HFFc6 (cell line): Measurements from ENCODE around the gene ZNF275. TPM values are rescaled to one million over a fixed set of nuclear protein-coding genes. Genes with fewer than 3 reads are reported as not detected.
"Not testable (repeated sequence)": the region's sequence is repeated elsewhere in the genome, so short reads cannot be mapped to it uniquely, and the experiment has no call there.

Experiments used
- DNase-seq: peaks from one replicate; pipeline ENCODE4 v3.0.0-alpha.2; 2018
- H3K27ac Mint-ChIP-seq: 2 replicates; pipeline ENCODE4 v1.8.0; 2020; ENCODE audit warnings: mild to moderate bottlenecking, mixed read lengths
- H3K27me3 Mint-ChIP-seq: 2 replicates; pipeline ENCODE4 v1.8.0; 2021; ENCODE audit warnings: mild to moderate bottlenecking, moderate library complexity, mixed read lengths; ENCODE audit not compliant: insufficient read depth
- H3K36me3 Mint-ChIP-seq: 2 replicates; pipeline ENCODE4 v1.8.0; 2021; ENCODE audit warnings: low read depth, mixed read lengths
- H3K4me1 Mint-ChIP-seq: 2 replicates; pipeline ENCODE4 v1.8.0; 2020; ENCODE audit warnings: low read depth, mixed read lengths
- H3K4me3 Mint-ChIP-seq: 2 replicates; pipeline ENCODE4 v1.8.0; 2020; ENCODE audit warnings: mild to moderate bottlenecking, moderate library complexity, mixed read lengths
- H3K9me3 Mint-ChIP-seq: 2 replicates; pipeline ENCODE4 v1.8.0; 2020; ENCODE audit warnings: mild to moderate bottlenecking, mixed read lengths
- long read RNA-seq: library from polyadenylated mRNA; unstranded; transcript quantifications from one replicate; pipeline ENCODE4 v2.0.0, GENCODE V29; 2019
- total RNA-seq, 6 experiments: library from RNA; stranded (reverse); fragmentation: NEBNext Ultra II Directional; extraction: Animal tissue kit (Norgen Biotek cat#: 25700); gene quantifications; 2 replicates in 1 of 6; 3 replicates in 5 of 6; pipeline ENCODE4 v1.2.3, GENCODE V29; 2021
- TF ChIP-seq, protein P1 (sequence below): fragments of 200-600 bp; sonication (generic); IDR thresholded peaks from 2 replicates; pipeline ENCODE4 v1.5.0; 2021; ENCODE audit warnings: antibody characterized with exemption, mild to moderate bottlenecking

The ZNF275 gene
- total RNA-seq = 10 to 100 TPM; 10.5 to 14.2 (median 12.5) TPM
- long read RNA-seq, full-length matches to known transcripts = 1 of 7 reads
- long read RNA-seq, partial matches to known transcripts = 0 of 7 reads
- long read RNA-seq, other reads (novel, unspliced or antisense) = 6 of 7 reads

DNA sequence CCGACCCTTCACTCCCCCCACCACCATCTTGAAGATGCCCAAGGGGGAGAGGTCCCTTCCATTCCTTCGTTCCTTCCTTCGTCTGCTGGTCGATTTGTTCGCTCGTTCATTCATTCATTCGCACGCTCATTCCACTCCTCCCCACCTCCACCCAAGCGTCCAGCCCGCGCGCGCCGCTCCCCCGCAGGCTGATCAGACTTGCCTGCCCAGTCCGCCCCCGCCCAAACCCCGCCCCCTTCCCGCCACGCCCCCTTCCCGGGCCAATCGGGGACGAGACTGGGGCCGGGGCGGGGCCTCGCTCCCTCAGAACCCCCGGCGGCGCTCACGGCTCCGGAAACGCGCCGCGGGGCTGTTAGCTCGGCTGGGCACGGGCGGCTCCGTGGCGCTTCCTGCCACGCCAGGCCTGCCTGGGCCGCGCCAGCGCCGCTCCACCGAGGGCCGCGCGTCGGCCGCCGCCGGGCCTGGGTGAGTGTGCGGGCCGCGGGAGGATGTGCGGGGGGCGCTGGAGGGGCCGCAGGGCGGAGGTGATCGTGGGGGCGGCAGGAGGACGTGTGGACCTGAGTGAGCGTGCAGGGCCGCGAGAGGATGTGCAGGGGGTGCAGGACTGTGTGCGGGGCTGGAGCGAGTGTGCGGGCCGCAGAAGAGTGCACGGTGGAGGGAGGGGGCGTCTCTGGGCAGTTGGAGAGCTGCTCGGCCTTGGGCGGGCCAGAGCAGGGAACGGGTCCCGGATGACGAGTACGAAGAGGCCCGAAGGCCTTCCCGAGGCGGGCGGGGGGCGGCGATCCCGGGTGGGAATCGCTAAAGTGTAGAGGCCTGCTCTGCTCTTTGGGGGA is at the start of gene ZNF275:
ZNF275 (plus strand) TSS at position 333 of the 833 bp plus-strand sequence. CDS start 2,527 bp downstream, outside the sequence.
- Mint-ChIP-seq H3K27me3 (peaks cover 2% of the 10 kb centered on the region; the same call in 1 of the 2 replicates), H3K4me1 (peaks cover 13% of the 10 kb centered on the region), H3K9me3 (no peaks in the 10 kb centered on the region), H3K36me3 (no peaks in the 10 kb centered on the region), H3K27ac (peak within 1 kb of the TSS; percentile 95), H3K4me3 (peak within 1 kb of the TSS; percentile 95)
- TF ChIP-seq, protein P1, sequence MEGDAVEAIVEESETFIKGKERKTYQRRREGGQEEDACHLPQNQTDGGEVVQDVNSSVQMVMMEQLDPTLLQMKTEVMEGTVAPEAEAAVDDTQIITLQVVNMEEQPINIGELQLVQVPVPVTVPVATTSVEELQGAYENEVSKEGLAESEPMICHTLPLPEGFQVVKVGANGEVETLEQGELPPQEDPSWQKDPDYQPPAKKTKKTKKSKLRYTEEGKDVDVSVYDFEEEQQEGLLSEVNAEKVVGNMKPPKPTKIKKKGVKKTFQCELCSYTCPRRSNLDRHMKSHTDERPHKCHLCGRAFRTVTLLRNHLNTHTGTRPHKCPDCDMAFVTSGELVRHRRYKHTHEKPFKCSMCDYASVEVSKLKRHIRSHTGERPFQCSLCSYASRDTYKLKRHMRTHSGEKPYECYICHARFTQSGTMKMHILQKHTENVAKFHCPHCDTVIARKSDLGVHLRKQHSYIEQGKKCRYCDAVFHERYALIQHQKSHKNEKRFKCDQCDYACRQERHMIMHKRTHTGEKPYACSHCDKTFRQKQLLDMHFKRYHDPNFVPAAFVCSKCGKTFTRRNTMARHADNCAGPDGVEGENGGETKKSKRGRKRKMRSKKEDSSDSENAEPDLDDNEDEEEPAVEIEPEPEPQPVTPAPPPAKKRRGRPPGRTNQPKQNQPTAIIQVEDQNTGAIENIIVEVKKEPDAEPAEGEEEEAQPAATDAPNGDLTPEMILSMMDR = no peak
- DNase-seq = peak; percentile 53

GRCh38 chrX:153285678-153286077 is 48.3 kb upstream of the ZNF275 start:
- not testable (repeated sequence) for DNase-seq, H3K9me3 Mint-ChIP-seq

GRCh38 chrX:153288807-153289206 is 45.1 kb upstream of the ZNF275 start:
- H3K9me3 Mint-ChIP-seq, DNase-seq, H3K27ac Mint-ChIP-seq, H3K4me1 Mint-ChIP-seq, H3K27me3 Mint-ChIP-seq, H3K36me3 Mint-ChIP-seq, H3K4me3 Mint-ChIP-seq: not testable (repeated sequence)

More at GRCh38 chrX:153285678-153286077, 48.3 kb upstream of the ZNF275 start:
- H3K36me3 Mint-ChIP-seq, H3K27ac Mint-ChIP-seq, H3K4me1 Mint-ChIP-seq, H3K27me3 Mint-ChIP-seq, H3K4me3 Mint-ChIP-seq: not testable (repeated sequence)

GRCh38 chrX:153293485-153294071 is 40.4 kb upstream of the ZNF275 start:
- H3K27me3 Mint-ChIP-seq, H3K36me3 Mint-ChIP-seq, H3K4me3 Mint-ChIP-seq, H3K9me3 Mint-ChIP-seq, H3K27ac Mint-ChIP-seq, H3K4me1 Mint-ChIP-seq, DNase-seq: not testable (repeated sequence)

DNA sequence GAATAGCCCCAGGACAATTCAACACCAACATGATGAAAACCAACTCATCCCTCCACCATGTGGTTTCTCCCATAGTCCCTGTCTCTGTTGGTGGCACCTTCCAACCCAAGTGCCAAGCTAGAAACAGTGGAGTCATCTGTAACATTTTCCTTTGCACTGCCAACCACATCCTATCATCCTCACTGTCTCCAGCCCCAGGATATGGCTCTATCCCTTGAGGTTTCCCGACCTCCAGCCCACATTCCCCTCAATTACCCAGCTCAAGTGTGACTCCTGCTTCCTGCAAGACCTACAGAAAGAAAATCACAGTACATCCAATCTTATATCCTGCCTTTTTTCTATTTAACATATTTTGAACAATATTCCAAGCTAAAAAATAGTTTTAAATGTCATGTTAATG is 36.6 kb upstream of the ZNF275 start:
- Mint-ChIP-seq H3K27me3 (peaks cover 3% of the 10 kb centered on the region; the same call in 1 of the 2 replicates), H3K27ac (no peak overlapping the region), H3K4me1 (no peaks in the 10 kb centered on the region), H3K4me3 (no peak overlapping the region), H3K36me3 (no peaks in the 10 kb centered on the region), H3K9me3 (no peaks in the 10 kb centered on the region)
- DNase-seq = no peak
- TF ChIP-seq, protein P1 = no peak

- no peak for DNase-seq
- TF ChIP-seq, protein P1 = no peak
- Mint-ChIP-seq H3K36me3 (no peaks in the 10 kb centered on the region), H3K27me3 (peaks cover 5% of the 10 kb centered on the region), H3K4me1 (no peaks in the 10 kb centered on the region), H3K9me3 (no peaks in the 10 kb centered on the region), H3K4me3 (no peak overlapping the region), H3K27ac (no peak overlapping the region)
These were observed 34.1 kb upstream of the ZNF275 start for GRCh38 chrX:153299855-153300254.

DNA sequence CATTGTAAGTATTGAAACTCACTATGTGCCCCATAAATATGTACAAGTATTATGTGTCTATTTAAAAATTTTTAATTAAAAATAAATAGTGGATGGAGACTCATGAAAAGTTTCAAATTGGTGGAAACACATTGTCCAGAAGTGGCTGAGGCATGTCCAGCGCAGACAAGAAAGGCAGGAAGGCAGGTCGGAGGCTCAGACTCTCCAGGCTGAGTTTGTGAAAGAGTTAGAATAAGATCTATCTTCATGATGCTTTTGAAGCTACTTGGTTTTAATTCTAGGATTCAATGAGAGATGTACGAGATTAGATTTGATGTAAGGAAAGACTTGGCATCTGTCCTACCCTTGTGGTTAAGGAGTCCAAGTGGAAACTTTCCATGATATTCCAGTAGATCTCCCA is 32.2 kb upstream of the ZNF275 start:
- no peak for DNase-seq
- H3K9me3 Mint-ChIP-seq = no peaks in the 10 kb centered on the region
- no peaks in the 10 kb centered on the region; the same call in 1 of the 2 replicates for H3K4me1 Mint-ChIP-seq
- no peak overlapping the region for H3K4me3 Mint-ChIP-seq
- peaks cover 8% of the 10 kb centered on the region for H3K27me3 Mint-ChIP-seq
- H3K27ac Mint-ChIP-seq = no peak overlapping the region
- TF ChIP-seq, protein P1 = no peak
- no peaks in the 10 kb centered on the region for H3K36me3 Mint-ChIP-seq
